Endothelial cell of umbilical vein (primary cell): Measurements from ENCODE around the gene FAM53B. TPM values are rescaled to one million over a fixed set of nuclear protein-coding genes. Genes with fewer than 3 reads are reported as not detected.
A peak's percentile ranks its signal among the peaks of the same experiment; 100 is the strongest.

ENCODE experiments used
- BruUV-seq: library from RNA; stranded (reverse); fragments of 400-500 nt; replicated peaks from 2 replicates; lab custom pipeline; 2021; lab: Mats Ljungman, UMichigan
- CTCF ChIA-PET: fragments of 300-600, 350-600 bp; sonication (Branson Sonifier 250); formaldehyde crosslinking; loops from one replicate; lab custom pipeline; 2021; ENCODE audit warnings: antibody characterized with exemption, inconsistent platforms; lab: Charles Lee
- POLR2A ChIA-PET: fragments of 300-600, 350-600 bp; sonication (Branson Sonifier 250); formaldehyde crosslinking; loops from one replicate; lab custom pipeline; 2021; ENCODE audit warnings: antibody characterized with exemption, inconsistent platforms; lab: Charles Lee
- DNase-seq: peaks from one replicate; pipeline ENCODE4 v3.0.0-alpha.2; 2011; ENCODE audit warnings: low read depth, low spot score
- FAIRE-seq: peaks from 2 replicates; lab custom pipeline; 2011; peaks lifted over from hg19 to GRCh38; lab: Jason Lieb, UNC
- H2AFZ ChIP-seq: 2 replicates; pipeline ENCODE4 v1.6.0; 2012; ENCODE audit warnings: low read depth, low read length, control low read depth, inconsistent platforms
- H3K27ac ChIP-seq: 2 replicates; pipeline ENCODE4 v1.5.1; 2011; ENCODE audit warnings: low read depth, mild to moderate bottlenecking, control low read depth, low read length, moderate library complexity; ENCODE audit not compliant: insufficient read depth
- H3K27me3 ChIP-seq, 2 experiments: 2 replicates each; pipeline versions ENCODE4 v1.6.0 to v1.6.1; 2011; ENCODE audit warnings: low read length in 2 of 2, mixed read lengths in 1 of 2; ENCODE audit not compliant: control insufficient read depth in 2 of 2, insufficient read depth in 2 of 2
- H3K36me3 ChIP-seq, 2 experiments: 2 replicates in 1 of 2; 3 replicates in 1 of 2; pipeline ENCODE4 v1.5.1; 2011; ENCODE audit warnings: low read length in 2 of 2, mild to moderate bottlenecking in 1 of 2, moderate library complexity in 1 of 2; ENCODE audit not compliant: control insufficient read depth in 2 of 2, insufficient read depth in 2 of 2; ENCODE audit errors: extremely low read depth in 1 of 2
- H3K4me1 ChIP-seq: 3 replicates; pipeline ENCODE4 v1.5.1; 2011; ENCODE audit warnings: mild to moderate bottlenecking, low read length; ENCODE audit not compliant: control insufficient read depth, insufficient read depth; ENCODE audit errors: extremely low read depth
- H3K4me2 ChIP-seq: 2 replicates; pipeline ENCODE4 v1.6.1; 2011; ENCODE audit warnings: low read length, control low read depth, mixed read lengths; ENCODE audit not compliant: insufficient read depth
- H3K4me3 ChIP-seq, 3 experiments: fragments of 200-600 bp in 1 of 3; sonication (generic), shearing (Covaris generic) in 1 of 3; replicated peaks in 1 of 3; 2 replicates each; pipeline ENCODE4 v1.5.1; 2011 to 2016; ENCODE audit warnings: control low read depth in 3 of 3, low read length in 3 of 3, mild to moderate bottlenecking in 2 of 3, inconsistent platforms in 1 of 3, low read depth in 1 of 3, moderate library complexity in 1 of 3; ENCODE audit not compliant: insufficient read depth in 1 of 3
- H3K79me2 ChIP-seq: 2 replicates; pipeline ENCODE4 v1.6.0; 2012; ENCODE audit warnings: low read length, inconsistent platforms; ENCODE audit not compliant: control insufficient read depth, insufficient read depth
- H3K9ac ChIP-seq: replicated peaks from 2 replicates; pipeline ENCODE3; 2011; ENCODE audit warnings: low read length, control low read depth; ENCODE audit not compliant: insufficient read depth; ENCODE audit errors: extremely low read depth
- H3K9me1 ChIP-seq: replicated peaks from 3 replicates; pipeline ENCODE4 v1.6.0; 2011; ENCODE audit warnings: mild to moderate bottlenecking, low read length; ENCODE audit not compliant: control insufficient read depth, insufficient read depth; ENCODE audit errors: extremely low read depth
- H3K9me3 ChIP-seq: replicated peaks from 2 replicates; pipeline ENCODE4 v1.5.1; 2012; ENCODE audit warnings: low read length, inconsistent platforms; ENCODE audit not compliant: control insufficient read depth, insufficient read depth
- H4K20me1 ChIP-seq: replicated peaks from 2 replicates; pipeline ENCODE3; 2011; ENCODE audit warnings: mild to moderate bottlenecking, low read length; ENCODE audit not compliant: control insufficient read depth, insufficient read depth; ENCODE audit errors: extremely low read depth
- CTCF ChIP-seq, 2 donors: IDR thresholded peaks; 1 replicate in 1 of 2; 2 replicates in 1 of 2; pipeline ENCODE4 v1.5.1; 2011; ENCODE audit warnings: low read length in 2 of 2, mild to moderate bottlenecking in 2 of 2, moderate library complexity in 2 of 2, control low read depth in 1 of 2, inconsistent platforms in 1 of 2, low read depth in 1 of 2; ENCODE audit not compliant: insufficient read depth in 1 of 2; ENCODE audit errors: extremely low read depth in 1 of 2
- FOS ChIP-seq: IDR thresholded peaks from 2 replicates; pipeline ENCODE4 v1.6.1; 2011; ENCODE audit warnings: mild to moderate bottlenecking, low read length, moderate library complexity, borderline replicate concordance; ENCODE audit not compliant: insufficient read depth
- GATA2 ChIP-seq: IDR thresholded peaks from 2 replicates; pipeline ENCODE4 v1.7.0; 2011; ENCODE audit warnings: low read depth, mild to moderate bottlenecking, moderate library complexity, mixed read lengths, low read length; ENCODE audit not compliant: insufficient read length, insufficient read depth
- JUN ChIP-seq: IDR thresholded peaks from 2 replicates; pipeline ENCODE4 v1.6.1; 2011; ENCODE audit warnings: borderline replicate concordance, low read depth; ENCODE audit not compliant: insufficient read length, insufficient read depth
- MAX ChIP-seq: IDR thresholded peaks from 2 replicates; pipeline ENCODE4 v1.6.1; 2011; ENCODE audit not compliant: insufficient read depth, insufficient read length
- MYC ChIP-seq: IDR thresholded peaks from one replicate; pipeline ENCODE4 v1.6.1; 2011; ENCODE audit warnings: mild to moderate bottlenecking, low read depth, low read length
- POLR2A ChIP-seq: IDR thresholded peaks from 2 replicates; pipeline ENCODE4 v1.6.1; 2012; ENCODE audit warnings: low read depth, mild to moderate bottlenecking, control low read depth, low read length
- dilution Hi-C: fragments of 300-500 bp; cut with MboI; formaldehyde crosslinking; loops from one replicate; pipeline ENCODE4 v1.15.0; 2019; ENCODE audit warnings: low sequenced_read_pairs; ENCODE audit not compliant: extremely low pct_ligation_motif_present
- intact Hi-C: fragments of 100-400 bp; cut with micrococcal nuclease; formaldehyde crosslinking; loops from one replicate; pipeline ENCODE4 v1.10.0; 2022
- polyA plus RNA-seq, 4 experiments: library from polyadenylated mRNA; depleted of rRNA in 3 of 4; stranded (reverse) in 3 of 4; unstranded in 1 of 4; fragments of >200 nt; gene quantifications; 2 replicates each; pipeline versions ENCODE4 v1.2.1 to v1.2.3, GENCODE V29; 2011 to 2012; ENCODE audit warnings: missing spikeins in 1 of 4
- total RNA-seq: library from RNA; stranded (reverse); gene quantifications from 2 replicates; pipeline ENCODE4 v1.2.3, GENCODE V29; 2021

The FAM53B gene
- total and polyA plus RNA-seq, 2 donors (not counting 3 experiments of a cell fraction or from before 2014, with no cell fraction given) = 8.5 to 21.1 TPM

GRCh38 chr10:124740369-124741280 lies 3.6 kb downstream of the FAM53B start:
- intact Hi-C loops = loop anchor here (1.0 to 5.0 kb wide), 9 partner anchors 21 to 323 kb away; partner anchors contain the start of gene OAT
- BruUV-seq = no TSS peak
- Histone ChIP-seq H4K20me1 (no peaks in the 10 kb centered on the region), H3K27ac (peak overlapping the region; percentile 70), H3K4me3 (peak overlapping the region in 1 of 3 experiments; percentile 44), H3K4me2 (peak overlapping the region; percentile 80), H3K9me1 (no peaks in the 10 kb centered on the region), H2AFZ (peak overlapping the region; percentile 61), H3K4me1 (peaks cover 39% of the 10 kb centered on the region), H3K9ac (peak overlapping the region; percentile 33), H3K36me3 (no peaks in the 10 kb centered on the region), H3K79me2 (peaks cover 31% of the 10 kb centered on the region), H3K27me3 (no peaks in the 10 kb centered on the region), H3K9me3 (no peaks in the 10 kb centered on the region)
- TF ChIP-seq FOS (peak; percentile 77), MYC (no peak), MAX (no peak), CTCF (IDR thresholded peaks at IDR 0.05; ENCODE audit: extremely low read depth in 1 of 2, insufficient read depth in 1 of 2, low read depth in 1 of 2, low read length in 2 of 2) (no peak), JUN (peak; percentile 47), POLR2A (no peak), GATA2 (no peak)
- ChIA-PET CTCF (interaction anchor here (0.7 to 4.7 kb wide), 58 partner anchors 9 to 337 kb away, joined by 3 to 226 read pairs (median 6); partner anchors contain the start of genes EEF1AKMT2 and LHPP), POLR2A (interaction anchor here (1.7 kb wide), 1 partner anchor 23 kb away, joined by 5 read pairs; no protein-coding TSS in a partner anchor)
- dilution Hi-C loops = no loop called here
- DNase-seq (peak; percentile 80), FAIRE-seq (peak; percentile 83)
